HG03558 (cell line): ENCODE results near the gene CYP26B1.
"Not testable (repeated sequence)": the region's sequence is repeated elsewhere in the genome, so short reads cannot be mapped to it uniquely, and the experiment has no call there.

Source experiments
- ATAC-seq: cut with Tn5 transposase; IDR thresholded peaks from one replicate; pipeline ENCODE4 v1.9.1; 2021; ENCODE audit warnings: moderate number of reproducible peaks; ENCODE audit not compliant: unreplicated experiment; ENCODE audit errors: extremely low read depth

Gene CYP26B1

DNA sequence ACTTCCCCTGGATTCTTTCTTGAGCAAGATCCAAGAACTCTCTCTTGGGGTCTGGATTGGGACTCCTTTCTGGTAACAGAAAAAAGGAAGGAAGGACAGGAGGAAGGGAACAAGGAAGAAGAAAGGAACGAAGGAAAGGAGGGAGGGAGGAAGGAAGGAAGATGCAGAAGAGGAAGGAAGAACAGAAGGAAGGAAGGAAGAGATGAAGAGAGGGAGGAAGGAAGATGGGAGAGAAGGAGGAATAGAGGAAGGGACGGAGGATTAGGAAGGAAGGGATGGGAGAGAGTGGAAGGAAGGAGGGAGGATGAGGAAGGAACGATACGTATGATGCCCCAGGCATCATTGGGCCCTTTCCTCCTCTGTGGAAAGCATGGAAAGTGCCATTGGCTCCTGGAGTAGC lies 58.6 kb downstream of the CYP26B1 start:
- ATAC-seq, result no peak

DNA sequence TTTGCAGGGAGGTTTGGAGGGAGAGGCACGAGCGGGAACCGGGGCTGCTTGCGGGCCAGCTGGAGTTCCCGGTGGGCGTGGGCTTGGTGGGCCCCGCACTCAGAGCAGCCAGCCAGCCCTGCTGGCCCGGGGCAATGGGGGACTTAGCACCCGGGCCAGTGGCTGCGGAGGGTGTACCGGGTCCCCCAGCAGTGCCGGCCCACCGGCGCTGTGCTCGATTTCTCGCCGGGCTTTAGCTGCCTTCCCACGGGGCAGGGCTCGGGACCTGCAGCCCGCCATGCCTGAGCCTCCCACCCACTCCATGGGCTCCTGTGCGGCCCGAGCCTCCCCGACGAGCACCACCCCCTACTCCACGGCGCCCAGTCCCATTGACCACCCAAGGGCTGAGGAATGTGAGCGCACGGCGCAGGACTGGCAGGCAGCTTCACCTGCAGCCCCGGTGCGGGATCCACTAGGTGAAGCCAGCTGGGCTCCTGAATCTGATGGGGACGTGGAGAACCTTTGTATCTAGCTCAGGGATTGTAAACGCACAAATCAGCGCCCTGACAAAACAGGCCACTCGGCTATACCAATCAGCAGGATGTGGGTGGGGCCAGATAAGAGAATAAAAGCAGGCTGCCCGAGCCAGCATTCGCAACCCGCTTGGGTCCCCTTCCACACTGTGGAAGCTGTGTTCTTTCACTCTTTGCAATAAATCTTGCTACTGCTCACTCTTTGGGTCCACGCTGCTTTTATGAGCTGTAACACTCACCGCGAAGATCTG lies 60.6 kb downstream of the CYP26B1 start:
- ATAC-seq, result not testable (repeated sequence)

GRCh38 chr2:72085513-72085912 lies 62.1 kb downstream of the CYP26B1 start:
- ATAC-seq, result no peak

DNA sequence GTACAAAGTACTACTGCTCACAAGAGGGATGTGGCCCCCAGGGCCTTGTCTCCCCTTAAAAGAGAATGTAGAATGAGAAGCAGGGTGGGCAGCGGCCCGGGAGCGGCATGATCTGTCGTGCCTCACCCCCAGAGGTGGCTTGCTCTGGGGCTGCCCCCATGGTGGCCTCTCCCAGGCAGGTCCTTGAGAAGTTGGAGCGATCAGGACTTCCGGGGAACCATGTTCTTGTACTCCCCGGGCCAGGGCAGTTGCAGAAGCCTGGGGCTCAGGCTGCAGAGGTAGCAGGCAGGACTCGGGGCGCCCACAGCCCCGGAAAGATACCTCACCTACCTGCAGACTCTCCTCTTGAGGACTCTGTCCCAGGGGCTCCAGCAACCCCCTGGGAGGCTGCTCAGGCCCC lies 62.6 kb downstream of the CYP26B1 start:
- ATAC-seq, result no peak

DNA sequence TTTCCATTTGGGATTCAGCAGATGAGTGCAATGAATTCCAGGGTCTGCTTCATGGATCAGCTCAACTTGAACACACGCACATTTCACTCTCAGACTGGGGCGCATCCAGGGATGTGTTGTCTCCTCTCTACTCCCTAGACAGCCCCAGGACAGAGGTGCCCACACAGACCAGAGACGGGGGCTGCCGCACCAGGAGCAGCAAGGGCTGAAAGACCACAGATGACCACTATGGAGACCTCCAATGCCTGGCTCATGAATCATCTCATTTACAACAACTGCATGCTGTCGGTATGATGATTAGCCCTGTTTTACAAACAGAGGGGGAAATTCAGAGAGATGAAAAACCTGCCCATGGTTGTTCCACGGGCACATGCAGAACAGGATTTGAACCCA lies 63.1 kb downstream of the CYP26B1 start:
- no peak for ATAC-seq

GRCh38 chr2:72083751-72084583 lies 63.7 kb downstream of the CYP26B1 start:
- no peak for ATAC-seq

DNA sequence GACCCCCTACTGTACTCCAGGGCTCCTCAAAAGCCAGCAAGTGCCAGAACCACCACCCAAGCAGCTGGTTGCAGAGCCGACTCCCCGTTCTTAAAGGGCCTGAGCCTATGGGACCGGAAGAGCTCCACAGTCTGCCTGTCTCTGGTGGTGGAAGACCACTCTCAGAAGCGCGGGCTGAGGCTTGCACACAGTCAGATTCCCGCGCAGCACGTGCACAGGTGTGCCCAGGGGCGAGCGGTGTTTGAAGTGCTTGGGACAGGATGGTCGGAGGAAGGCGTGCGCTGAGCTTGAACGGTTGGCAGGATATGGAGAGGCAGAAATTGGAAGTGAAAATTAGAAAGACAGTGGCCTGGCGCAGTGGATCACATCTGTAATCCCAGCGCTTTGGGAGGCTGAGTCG lies 64.8 kb downstream of the CYP26B1 start:
- no peak for ATAC-seq

DNA sequence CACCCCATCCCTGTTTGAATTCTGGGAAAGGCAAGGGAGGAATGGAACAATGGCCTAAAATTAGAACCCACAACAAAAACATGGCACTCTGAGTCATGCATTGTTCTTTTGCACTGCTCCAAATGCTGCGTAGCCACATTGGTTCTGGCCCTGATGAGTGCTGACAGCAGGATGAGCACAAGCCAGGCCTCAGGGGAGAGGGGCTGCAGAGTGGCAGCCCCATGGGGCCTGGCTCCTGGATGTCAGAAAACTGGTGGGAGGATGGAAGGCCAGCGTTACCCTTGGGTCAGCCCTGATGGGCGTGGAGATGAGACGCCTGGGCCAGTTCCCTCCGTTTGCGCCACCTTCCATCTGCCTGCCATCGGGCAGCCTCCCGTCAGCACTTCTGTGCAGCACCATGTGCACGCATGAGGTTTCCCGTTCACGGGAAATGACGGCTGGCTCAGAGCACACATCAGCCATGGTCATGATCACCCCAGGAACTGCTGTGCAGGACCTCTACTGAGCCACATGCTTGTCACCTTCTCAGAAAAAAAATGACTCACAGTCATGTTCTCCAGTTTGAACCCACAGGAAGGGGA lies 65.6 kb downstream of the CYP26B1 start:
- no peak for ATAC-seq

DNA sequence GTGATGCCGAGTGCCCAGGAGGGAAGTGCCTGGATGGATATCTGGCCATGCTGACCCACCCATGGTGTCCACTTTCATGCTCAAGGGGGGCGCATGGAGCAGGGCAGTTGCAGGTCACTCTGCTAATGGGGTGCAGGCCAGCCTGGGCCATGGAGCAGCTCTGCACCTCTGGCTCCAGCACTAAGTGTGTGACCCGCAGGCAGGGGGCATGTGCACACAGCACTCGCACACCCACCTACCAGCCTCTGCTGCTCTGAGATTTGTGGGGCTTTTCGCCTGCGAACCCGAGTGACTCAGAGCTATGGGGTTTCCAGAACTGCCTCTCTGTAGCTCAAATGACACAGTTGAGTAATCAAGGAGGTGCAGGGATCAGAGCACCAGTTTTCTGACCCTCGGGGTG lies 66.2 kb downstream of the CYP26B1 start:
- no peak for ATAC-seq

DNA sequence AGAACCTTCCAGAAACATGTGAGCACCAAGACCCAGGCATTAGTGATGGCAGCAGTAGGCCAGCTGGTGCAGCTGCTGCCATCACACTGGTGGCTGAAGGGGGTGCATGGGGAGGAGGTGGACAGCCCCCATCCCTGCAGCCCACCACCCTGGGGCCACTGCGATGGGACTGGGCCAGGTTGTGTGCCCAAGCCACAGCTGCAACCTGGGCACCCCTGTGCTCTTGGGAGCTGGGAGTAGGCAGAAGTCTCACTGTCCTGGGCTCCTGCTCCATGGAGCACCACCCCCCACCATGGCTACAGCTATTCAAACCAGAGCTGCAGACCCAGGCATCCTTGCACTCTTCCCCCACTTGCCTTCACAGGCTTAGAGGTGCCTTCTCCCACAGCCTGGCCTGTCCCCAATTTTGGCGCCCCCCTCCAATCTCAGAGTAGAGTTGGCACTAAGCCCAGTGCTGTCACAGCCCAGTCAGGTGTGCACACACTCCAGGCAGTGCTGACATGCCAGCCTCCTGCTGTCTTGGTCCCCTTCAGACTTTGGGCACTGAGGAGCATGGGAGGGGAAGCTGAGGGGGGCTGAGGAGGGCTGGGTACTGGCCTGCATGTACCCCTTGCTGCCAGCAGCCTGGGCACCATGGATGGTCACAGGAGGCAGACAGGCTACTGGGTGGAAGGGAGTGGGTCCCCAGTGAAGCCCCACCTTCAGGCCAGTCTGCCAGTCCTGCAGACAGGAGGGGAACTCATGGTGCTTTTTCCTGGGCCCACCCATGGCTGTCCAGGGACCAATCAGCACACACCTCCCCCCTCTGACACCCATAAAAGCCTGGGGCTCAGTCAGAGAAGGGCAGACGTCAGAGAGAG lies 67.1 kb downstream of the CYP26B1 start:
- ATAC-seq, result no peak
